ENCODE data around the gene SMS. TPM values are rescaled to one million over a fixed set of nuclear protein-coding genes. Genes with fewer than 3 reads are reported as not detected.

SMS gene
- total RNA-seq, 1 experiment from 2014 or later, result 218 TPM

- TF ChIP-seq EZH2 (IDR thresholded peaks at IDR 0.05; ENCODE audit: low read depth) (no peak), CTCF (conservative IDR thresholded peaks at IDR 0.05) (no peak)
- Histone ChIP-seq H4K20me1 (ENCODE audit: insufficient read depth) (no peaks in the 10 kb centered on the region), H3K4me3 (no peak overlapping the region), H3K9me3 (ENCODE audit: insufficient read depth, low read depth) (no peaks in the 10 kb centered on the region), H3K9me2 (ENCODE audit: insufficient read depth) (no peaks in the 10 kb centered on the region), H3K27me3 (ENCODE audit: insufficient read depth, low read depth) (no peaks in the 10 kb centered on the region), H3K4me2 (no peak overlapping the region), H3K27ac (no peak overlapping the region), H3K36me3 (ENCODE audit: low read depth) (no peaks in the 10 kb centered on the region), H3K4me1 (replicated peaks; ENCODE audit: insufficient read depth) (no peaks in the 10 kb centered on the region), H3K79me2 (ENCODE audit: low read depth) (no peaks in the 10 kb centered on the region), H2AFZ (no peak overlapping the region), H3F3A (ENCODE audit: insufficient read depth, low read depth) (no peaks in the 10 kb centered on the region)
- intact Hi-C loops (cut with micrococcal nuclease; ENCODE audit: unreplicated experiment), result no loop called here
- POLR2A ChIA-PET (ENCODE audit: unreplicated experiment), result no interaction called here
- no TSS peak for BruUV-seq (replicated peaks)
- CTCF ChIA-PET, result no interaction called here
- DNase-seq, result no peak
These were observed 92.0 kb downstream of the SMS start for GRCh38 chrX:22032506-22032905.

- DNase-seq, result no peak
- Histone ChIP-seq H4K20me1 (ENCODE audit: insufficient read depth) (no peaks in the 10 kb centered on the region), H3K4me3 (no peak overlapping the region), H3K79me2 (ENCODE audit: low read depth) (no peaks in the 10 kb centered on the region), H3F3A (ENCODE audit: insufficient read depth, low read depth) (no peaks in the 10 kb centered on the region), H3K4me1 (replicated peaks; ENCODE audit: insufficient read depth) (no peaks in the 10 kb centered on the region), H3K27me3 (ENCODE audit: insufficient read depth, low read depth) (no peaks in the 10 kb centered on the region), H3K36me3 (ENCODE audit: low read depth) (no peaks in the 10 kb centered on the region), H3K9me3 (ENCODE audit: insufficient read depth, low read depth) (no peaks in the 10 kb centered on the region), H3K9me2 (ENCODE audit: insufficient read depth) (no peaks in the 10 kb centered on the region), H2AFZ (no peak overlapping the region), H3K4me2 (no peak overlapping the region), H3K27ac (no peak overlapping the region)
- ChIA-PET POLR2A (ENCODE audit: unreplicated experiment) (no interaction called here), CTCF (no interaction called here)
- no peak for TF ChIP-seq CTCF (conservative IDR thresholded peaks at IDR 0.05)
- no peak for TF ChIP-seq EZH2 (IDR thresholded peaks at IDR 0.05; ENCODE audit: low read depth)
- no TSS peak for BruUV-seq (replicated peaks)
- intact Hi-C loops (cut with micrococcal nuclease; ENCODE audit: unreplicated experiment), result no loop called here
These were observed 93.3 kb downstream of the SMS start for GRCh38 chrX:22033818-22034217.

- no peak for TF ChIP-seq CTCF (conservative IDR thresholded peaks at IDR 0.05)
- TF ChIP-seq EZH2 (IDR thresholded peaks at IDR 0.05; ENCODE audit: low read depth), result no peak
- ChIA-PET CTCF (no interaction called here), POLR2A (ENCODE audit: unreplicated experiment) (no interaction called here)
- H3K4me2 ChIP-seq, result no peak overlapping the region
- no peaks in the 10 kb centered on the region for H3K9me2 ChIP-seq (ENCODE audit: insufficient read depth)
- H3K9me3 ChIP-seq (ENCODE audit: insufficient read depth, low read depth), result no peaks in the 10 kb centered on the region
- no peak overlapping the region for H2AFZ ChIP-seq
- BruUV-seq (replicated peaks), result no TSS peak
- peaks cover 8% of the 10 kb centered on the region; the same call in 1 of the 2 replicates for H3K4me1 ChIP-seq (replicated peaks; ENCODE audit: insufficient read depth)
- H4K20me1 ChIP-seq (ENCODE audit: insufficient read depth), result no peaks in the 10 kb centered on the region
- H3F3A ChIP-seq (ENCODE audit: insufficient read depth, low read depth), result no peaks in the 10 kb centered on the region
- no peak overlapping the region for H3K27ac ChIP-seq
- no peaks in the 10 kb centered on the region for H3K79me2 ChIP-seq (ENCODE audit: low read depth)
- intact Hi-C loops (cut with micrococcal nuclease; ENCODE audit: unreplicated experiment), result no loop called here
- no peak overlapping the region for H3K4me3 ChIP-seq
- no peaks in the 10 kb centered on the region for H3K36me3 ChIP-seq (ENCODE audit: low read depth)
- DNase-seq, result no peak
- no peaks in the 10 kb centered on the region for H3K27me3 ChIP-seq (ENCODE audit: insufficient read depth, low read depth)
These were observed 94.7 kb downstream of the SMS start for GRCh38 chrX:22035236-22035635.
